Measurements from ENCODE around the gene RRBP1.

The RRBP1 gene, protein sequence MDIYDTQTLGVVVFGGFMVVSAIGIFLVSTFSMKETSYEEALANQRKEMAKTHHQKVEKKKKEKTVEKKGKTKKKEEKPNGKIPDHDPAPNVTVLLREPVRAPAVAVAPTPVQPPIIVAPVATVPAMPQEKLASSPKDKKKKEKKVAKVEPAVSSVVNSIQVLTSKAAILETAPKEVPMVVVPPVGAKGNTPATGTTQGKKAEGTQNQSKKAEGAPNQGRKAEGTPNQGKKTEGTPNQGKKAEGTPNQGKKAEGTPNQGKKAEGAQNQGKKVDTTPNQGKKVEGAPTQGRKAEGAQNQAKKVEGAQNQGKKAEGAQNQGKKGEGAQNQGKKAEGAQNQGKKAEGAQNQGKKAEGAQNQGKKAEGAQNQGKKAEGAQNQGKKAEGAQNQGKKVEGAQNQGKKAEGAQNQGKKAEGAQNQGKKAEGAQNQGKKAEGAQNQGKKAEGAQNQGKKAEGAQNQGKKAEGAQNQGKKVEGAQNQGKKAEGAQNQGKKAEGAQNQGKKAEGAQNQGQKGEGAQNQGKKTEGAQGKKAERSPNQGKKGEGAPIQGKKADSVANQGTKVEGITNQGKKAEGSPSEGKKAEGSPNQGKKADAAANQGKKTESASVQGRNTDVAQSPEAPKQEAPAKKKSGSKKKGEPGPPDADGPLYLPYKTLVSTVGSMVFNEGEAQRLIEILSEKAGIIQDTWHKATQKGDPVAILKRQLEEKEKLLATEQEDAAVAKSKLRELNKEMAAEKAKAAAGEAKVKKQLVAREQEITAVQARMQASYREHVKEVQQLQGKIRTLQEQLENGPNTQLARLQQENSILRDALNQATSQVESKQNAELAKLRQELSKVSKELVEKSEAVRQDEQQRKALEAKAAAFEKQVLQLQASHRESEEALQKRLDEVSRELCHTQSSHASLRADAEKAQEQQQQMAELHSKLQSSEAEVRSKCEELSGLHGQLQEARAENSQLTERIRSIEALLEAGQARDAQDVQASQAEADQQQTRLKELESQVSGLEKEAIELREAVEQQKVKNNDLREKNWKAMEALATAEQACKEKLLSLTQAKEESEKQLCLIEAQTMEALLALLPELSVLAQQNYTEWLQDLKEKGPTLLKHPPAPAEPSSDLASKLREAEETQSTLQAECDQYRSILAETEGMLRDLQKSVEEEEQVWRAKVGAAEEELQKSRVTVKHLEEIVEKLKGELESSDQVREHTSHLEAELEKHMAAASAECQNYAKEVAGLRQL (N-terminal part only)

GRCh38 chr20:17682103-17682888 lies at the start of gene RRBP1:
RRBP1 (minus strand) TSS chr20:17682242; CDS start chr20:17660507, 21,735 bp downstream.
- peak; percentile 90 for DNase-seq (ENCODE audit: low read depth, low spot score)

GRCh38 chr20:17731233-17731632 lies 49.2 kb upstream of the RRBP1 start:
- DNase-seq (ENCODE audit: low read depth, low spot score) = no peak

DNA sequence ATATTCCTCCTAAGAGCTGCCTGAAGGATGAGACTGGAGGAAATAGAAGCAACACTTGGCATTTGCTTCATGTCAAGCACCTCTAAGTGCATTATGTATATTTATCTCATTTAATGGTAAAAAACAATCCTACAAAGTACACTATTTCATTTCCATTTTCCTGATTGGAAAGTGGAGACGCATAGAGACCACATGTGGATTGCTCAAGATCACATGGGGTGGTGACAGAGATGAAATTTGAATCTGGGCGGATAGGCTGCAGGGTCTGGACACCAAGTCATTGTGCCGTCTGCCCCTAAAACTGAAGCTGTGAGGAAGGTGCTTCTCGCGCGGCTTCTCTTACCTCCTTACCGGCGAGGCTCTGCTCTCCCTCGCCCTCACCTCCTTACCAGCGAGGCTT lies 48.0 kb upstream of the RRBP1 start:
- no peak for DNase-seq (ENCODE audit: low read depth, low spot score)

- DNase-seq (ENCODE audit: low read depth, low spot score) = no peak
Observed at GRCh38 chr20:17728074-17728473, 46.0 kb upstream of the RRBP1 start.

DNA sequence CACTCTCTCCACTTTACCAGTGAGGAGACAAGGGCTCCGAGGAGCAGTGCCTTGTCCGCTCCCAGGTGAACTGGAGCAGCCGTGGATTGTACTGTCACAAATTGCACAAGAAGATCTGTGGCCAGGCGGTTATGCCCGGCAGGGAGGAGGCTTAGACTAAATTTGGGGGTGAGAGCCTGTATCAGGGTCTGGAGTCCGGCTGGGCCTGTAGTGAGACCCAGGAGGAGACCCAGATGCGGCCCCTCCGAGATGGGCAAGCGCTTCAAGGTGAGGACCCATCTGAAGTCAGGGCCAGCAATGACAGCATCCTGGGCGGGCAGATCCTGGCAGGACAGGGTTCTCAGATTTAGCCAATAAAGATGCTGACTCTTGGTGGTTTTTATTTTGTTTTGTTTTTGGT lies 45.3 kb upstream of the RRBP1 start:
- DNase-seq (ENCODE audit: low read depth, low spot score) = no peak

DNA sequence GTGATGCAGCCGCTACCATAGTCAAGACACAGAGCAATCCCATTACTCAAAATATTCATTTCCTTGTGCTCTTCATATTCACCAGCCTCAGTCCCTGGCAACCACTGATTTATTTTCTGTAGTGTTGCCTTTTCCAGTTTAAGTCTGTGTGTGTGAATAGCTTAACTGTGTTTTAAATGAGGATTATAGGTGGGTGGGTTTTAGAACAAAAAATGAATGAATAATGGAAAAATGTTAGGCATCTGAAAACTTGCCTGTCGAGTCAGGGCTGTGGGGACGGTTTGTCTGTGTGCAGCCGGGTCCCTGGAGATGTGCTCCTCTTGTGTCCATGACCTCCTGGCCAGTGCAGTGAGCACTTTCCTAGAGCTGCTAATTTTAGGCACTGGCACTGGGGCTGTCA lies 44.9 kb upstream of the RRBP1 start:
- no peak for DNase-seq (ENCODE audit: low read depth, low spot score)

DNA sequence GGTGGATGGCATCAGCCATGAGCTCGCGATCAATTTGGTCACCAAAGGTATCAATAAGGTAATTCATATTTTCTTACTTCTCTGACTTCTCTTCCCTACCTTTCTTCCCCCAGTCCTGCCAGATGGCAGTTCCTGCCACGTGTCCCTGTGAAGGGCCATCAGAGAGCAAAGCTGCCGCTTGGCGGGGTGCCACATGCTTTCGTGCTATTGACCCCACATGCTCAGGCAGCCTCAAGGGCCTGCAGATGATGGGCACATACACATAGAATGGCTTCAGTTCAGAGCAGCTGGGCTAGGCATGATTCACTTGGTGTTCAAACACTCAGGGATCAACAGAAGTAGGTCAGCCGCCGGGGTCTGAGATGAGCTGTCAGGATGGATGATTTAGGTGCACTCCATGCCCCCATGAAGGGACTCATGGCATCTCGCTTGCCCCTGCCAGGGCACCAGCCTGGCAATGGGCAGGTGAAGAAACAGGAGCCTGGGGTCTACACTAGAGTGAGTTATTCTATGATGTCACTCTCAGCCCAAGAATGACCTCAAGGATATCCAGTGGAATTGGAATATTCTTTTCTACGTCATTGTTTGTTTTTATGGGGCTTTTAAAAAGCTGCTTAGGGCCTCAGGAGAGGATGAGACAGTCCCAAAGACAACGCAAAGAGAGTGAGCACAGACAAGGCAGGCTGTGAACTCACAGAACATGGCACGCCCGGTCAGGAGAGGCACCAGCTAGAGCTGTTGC lies 43.2 kb upstream of the RRBP1 start:
- DNase-seq (ENCODE audit: low read depth, low spot score) = no peak

GRCh38 chr20:17723301-17723691 lies 41.3 kb upstream of the RRBP1 start:
- DNase-seq (ENCODE audit: low read depth, low spot score) = no peak

DNA sequence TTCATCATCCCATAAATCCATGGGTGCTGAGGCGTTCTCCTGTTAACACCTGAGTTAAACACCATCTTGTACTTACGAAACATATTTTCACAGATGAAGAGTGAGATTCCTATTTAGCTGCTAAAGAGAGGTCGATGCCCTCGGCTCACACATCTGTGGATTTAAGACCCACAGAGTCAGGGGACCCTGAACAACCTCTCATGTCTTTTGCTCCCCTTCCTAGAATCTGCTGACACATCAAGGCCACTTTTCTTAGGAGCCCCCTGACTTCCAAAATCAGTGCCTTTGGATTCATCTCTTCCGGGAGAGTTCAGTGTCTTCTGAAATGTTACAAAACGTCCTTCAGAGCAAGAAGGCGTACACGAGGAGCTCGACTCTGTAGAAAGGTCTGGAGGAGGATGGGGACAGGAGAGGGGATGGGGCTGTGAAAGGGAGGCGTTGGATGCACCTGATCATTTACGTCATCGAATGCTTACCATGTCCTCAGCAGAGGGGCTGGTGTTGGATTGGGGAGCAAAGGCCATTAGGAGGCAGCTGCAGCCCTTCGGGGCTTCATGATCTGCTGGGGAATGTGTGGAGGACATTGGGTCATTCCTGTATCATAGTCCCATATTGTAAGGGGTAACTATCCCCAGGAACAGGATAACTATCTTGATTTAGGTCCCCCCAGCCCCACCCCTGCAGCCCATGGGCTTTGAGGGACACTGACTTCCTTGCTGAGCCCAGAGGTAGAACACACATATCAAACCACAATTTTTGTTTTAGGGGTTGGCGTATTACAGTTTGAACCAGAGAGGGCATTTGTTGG lies 40.7 kb upstream of the RRBP1 start:
- no peak for DNase-seq (ENCODE audit: low read depth, low spot score)

DNA sequence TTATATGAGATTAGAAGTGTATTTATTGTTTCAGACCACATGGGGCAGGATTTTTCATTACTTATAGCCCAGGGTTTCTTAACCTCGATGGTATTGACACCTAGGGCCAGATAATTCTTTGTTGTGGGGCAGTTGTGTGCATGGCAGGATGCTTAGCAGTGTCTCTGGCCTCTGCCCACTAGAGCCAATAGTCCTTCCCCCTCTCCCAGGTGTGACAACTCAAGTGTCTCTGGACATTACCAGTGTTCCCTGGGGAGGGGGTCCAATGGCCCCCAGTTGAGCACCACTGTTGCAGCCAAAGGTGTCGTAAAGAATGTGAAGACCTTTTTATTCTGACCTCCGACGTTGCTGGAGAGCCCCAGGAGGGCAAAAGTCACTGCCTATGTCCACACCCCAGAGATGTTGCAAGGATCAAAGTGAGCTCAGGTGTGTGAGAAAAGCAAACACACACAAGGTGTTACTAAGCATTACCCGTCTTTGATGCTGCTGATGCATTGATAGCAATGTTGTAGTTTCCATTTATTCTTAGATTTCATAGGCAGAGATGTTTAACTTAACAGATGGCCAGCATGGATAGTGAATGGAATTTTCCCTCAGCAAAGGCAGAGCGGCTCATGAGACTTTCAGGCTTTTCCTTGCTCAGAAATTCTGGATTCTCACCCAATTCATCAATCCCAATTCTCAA lies 39.9 kb upstream of the RRBP1 start:
- no peak for DNase-seq (ENCODE audit: low read depth, low spot score)

GRCh38 chr20:17720755-17721154 lies 38.7 kb upstream of the RRBP1 start:
- no peak for DNase-seq (ENCODE audit: low read depth, low spot score)

DNA sequence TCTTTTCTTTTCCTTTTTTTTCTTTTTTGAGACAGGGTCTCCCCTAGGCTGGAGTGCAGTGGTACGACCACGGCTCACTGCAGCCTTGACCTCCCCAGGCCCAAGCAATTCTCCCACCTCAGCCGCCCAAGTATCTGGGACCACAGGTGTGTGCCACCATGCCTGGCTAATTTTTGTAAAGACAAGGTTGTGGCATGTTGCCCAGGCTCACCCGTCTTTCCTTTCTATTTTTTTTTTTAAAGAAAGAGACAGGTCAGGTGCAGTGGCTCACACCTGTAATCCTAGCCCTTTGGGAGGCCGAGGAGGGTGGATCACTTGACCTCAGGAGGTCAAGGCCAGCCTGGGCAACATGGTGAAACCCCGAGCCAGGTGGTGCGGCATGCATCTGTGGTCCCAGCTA lies 34.3 kb upstream of the RRBP1 start:
- DNase-seq (ENCODE audit: low read depth, low spot score) = no peak

DNA sequence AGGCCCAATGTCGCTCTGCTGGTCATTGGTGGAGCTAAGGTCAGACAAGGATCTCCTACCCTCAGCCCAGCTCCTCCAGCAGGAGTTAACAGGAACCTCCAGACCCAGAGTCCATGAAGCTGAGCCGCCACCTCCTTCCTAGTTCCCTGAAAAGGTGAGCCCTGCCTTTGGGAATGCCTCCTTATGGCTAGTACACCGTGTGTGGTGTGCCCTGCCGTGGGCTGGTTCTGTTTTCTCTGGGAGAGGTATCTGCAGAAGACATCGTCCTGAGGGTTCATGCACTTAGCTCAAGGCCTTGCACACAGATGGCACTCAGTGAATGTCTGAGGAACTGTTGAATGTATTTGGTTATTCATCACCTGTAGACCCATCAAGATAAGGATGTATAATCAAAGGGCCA lies 33.0 kb upstream of the RRBP1 start:
- no peak for DNase-seq (ENCODE audit: low read depth, low spot score)

DNA sequence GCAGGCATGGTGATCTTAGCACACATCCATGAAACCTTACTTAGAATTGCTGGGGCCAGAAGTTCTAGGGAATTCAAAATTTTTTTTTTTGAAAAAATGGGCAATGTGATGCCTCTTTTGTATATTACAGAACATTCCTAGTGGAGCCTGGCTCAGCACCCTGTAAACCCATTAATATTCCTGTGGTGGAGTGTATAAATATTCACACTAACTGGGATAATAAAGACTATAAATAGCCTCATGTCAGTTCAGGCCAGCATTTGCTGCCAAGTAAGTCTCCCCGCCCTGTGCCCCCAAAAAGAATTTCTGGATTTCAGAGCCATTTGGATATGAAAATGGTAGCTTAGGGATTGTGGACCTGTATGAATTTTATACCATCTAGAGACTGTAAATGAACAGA lies 32.6 kb upstream of the RRBP1 start:
- DNase-seq (ENCODE audit: low read depth, low spot score) = no peak

DNA sequence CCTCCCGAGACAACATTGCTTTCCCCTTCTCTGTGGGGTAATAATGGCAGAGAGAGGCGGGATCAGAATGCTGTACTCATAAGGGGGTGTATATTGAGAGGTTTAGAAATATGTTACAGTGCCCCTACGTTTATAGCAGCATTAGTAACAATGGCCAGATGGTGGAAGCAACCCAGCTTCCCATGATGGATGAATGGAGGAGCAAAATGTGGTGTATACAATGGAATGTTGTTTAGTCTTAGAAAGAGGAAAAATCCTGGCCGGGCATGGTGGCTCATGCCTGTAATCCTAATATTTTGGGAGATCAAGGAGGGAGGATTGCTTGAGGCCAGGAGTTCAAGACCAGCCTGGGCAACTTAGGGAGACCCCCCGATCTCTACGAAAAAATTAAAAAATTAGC lies 30.7 kb upstream of the RRBP1 start:
- DNase-seq (ENCODE audit: low read depth, low spot score) = no peak

DNA sequence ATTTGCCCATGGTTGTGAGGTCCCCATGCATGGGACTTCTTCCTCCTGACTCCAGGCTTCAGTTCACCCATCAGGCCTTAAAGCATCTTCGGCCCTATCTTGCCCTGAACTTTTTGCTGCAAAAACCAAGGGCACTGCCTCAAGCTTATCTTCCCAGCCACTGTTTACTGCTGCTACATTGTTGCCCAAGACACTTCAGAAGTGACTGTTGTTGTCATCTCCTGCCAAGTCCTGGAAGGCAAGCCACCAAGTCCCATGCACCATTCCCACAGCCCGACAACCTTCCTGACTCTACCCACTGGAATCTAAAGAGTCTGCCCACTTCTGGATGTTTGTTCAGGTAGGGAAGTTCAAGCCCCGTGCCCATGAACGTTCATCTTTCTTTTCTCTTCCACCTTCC lies 30.2 kb upstream of the RRBP1 start:
- no peak for DNase-seq (ENCODE audit: low read depth, low spot score)

DNA sequence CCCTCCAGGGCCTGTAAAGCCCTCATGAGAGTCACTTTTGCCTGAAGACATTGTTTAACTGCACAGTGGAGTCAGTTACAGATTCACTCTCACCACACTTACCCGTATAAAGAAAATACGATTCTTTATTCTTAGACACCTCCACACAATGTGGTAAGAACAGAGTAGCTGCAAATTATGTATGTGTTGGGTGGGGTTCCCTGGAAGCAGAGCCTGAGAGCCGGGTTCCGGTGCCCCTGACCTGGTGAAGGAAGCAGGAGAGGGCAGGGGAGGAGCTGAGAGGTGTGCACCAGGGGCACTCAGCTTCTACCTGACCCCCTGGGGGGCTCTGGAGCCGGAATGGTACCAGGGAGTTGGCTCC lies 29.2 kb upstream of the RRBP1 start:
- DNase-seq (ENCODE audit: low read depth, low spot score) = no peak

- DNase-seq (ENCODE audit: low read depth, low spot score) = no peak
Observed at GRCh38 chr20:17710379-17711266, 28.6 kb upstream of the RRBP1 start.

Measured in activated naive CD8-positive, alpha-beta T cell treated with anti-CD3 and anti-CD28 coated beads, Interleukin-2, amount 50 U/mL, for 16 hours (primary cell).